Limb (tissue), 2 donors: Measurements from ENCODE around the gene PLEKHG2.

Experiments used
- DNase-seq, 2 donors: peaks; one replicate each; pipeline ENCODE4 v3.0.0-alpha.2; 2016; ENCODE audit errors: extremely low spot score in 2 of 2

PLEKHG2 gene

GRCh38 chr19:39385629-39386411 lies 26.6 kb upstream of the PLEKHG2 start:
- DNase-seq: no peak

DNA sequence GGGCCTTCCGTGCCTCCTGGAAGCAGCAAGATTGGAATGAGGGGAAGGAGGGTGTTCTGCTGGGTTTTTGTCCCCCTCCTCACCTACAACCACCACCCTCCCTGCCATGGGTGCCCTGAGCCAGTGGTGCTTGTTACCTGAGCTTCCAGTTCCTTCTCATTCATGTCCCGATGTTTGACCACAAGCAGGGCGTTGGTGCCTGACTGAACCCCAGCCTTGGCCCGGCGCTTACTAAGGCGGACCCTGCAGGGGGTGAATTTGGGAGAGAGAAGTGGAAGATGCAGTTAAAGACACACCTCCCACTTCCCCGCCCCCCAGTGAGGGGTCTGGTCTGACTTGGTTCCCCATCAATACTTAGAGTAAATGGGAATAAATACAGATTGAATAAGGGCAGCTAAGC lies 25.9 kb upstream of the PLEKHG2 start:
- no peak for DNase-seq

GRCh38 chr19:39388657-39389056 lies 23.8 kb upstream of the PLEKHG2 start:
- no peak for DNase-seq

GRCh38 chr19:39389631-39390414 lies 22.6 kb upstream of the PLEKHG2 start:
- no peak for DNase-seq

GRCh38 chr19:39390451-39390750 lies 22.1 kb upstream of the PLEKHG2 start:
- DNase-seq: no peak

DNA sequence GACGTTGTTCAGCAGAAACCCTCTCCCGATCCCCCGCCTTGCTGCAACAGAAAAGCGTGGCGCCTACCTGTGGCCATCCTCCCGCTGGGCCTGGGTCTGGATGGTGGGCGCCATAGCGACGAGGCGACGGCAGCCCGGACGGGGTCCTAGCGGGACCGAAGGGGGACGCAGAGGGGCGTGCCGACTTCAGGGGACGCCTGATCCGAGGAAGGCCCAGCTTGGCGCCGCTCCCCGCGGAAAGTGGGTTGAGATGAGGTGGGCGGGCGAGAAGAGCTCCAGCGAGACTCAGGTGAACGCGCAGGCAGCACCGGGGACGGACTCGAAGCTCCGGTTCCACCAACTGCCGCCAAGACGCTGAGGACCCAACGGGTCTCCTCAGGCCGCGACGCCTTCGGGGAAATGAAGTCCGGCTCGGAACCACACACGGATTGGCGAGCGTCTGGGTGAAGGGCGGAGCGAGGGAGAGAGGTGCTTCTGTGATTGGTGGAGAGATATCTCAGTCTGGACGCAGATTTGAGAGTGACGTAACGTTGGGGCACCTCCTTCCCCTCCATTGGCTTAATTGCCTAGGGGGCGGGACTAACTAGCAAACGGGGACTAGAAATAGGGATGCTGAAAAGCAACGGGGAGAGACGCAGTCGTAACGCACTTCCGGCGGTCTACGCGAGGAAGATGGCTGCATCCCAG lies 21.6 kb upstream of the PLEKHG2 start, which contains the start of the genes MED29 and PAF1:
MED29 (plus strand) TSS at position 628 of the 687 bp plus-strand sequence; CDS start at position 673, 45 bp downstream.
PAF1 (minus strand) TSS at position 356 of the 687 bp plus-strand sequence; CDS start at position 114, 242 bp downstream.
- peak; percentile 97 to 100 for DNase-seq

GRCh38 chr19:39397360-39398296 lies 14.8 kb upstream of the PLEKHG2 start:
- DNase-seq: peak; percentile 81 to 89

- DNase-seq: peak in 1 of 2 donors; percentile 31
Observed at GRCh38 chr19:39398297-39398864, 14.1 kb upstream of the PLEKHG2 start.

DNA sequence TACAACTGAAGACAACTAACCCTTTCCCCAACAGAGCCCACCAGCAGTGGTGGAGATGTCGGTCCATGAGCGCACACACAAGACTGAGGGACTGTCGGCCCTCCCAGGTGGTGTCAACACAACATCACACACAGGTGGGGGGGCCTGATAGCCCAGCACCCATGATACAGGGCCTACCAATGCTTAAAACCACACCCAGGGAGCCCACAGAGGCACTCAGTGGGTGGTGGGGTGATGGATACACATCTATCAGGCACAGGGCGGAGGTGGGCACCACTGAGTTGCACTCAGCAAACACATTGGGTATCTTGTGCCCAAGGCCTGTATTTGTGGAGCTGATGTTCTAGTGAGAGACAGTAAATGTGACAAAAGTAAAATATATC lies 12.8 kb upstream of the PLEKHG2 start:
- no peak for DNase-seq

DNA sequence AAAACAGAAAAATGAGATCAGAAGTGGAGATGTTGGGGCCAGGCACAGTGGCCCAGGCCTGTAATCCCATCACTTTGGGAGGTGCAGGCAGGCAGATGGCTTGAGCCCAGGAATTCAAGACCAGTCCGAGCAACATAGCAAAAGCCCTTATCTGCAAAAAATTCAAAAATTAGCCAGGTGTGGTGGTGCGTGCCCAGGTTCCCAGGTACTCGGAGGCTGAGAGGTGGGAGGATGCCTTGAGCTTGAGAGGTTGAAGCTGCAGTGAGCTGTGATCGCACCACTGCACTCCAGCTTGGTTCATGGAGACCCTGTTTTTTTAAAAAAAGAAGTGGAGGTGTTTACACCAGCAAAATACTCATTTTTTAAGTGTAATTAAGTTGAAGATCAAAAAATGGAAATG lies 12.4 kb upstream of the PLEKHG2 start:
- DNase-seq: no peak

- no peak for DNase-seq
Observed at GRCh38 chr19:39401070-39401548, 11.4 kb upstream of the PLEKHG2 start.

- DNase-seq: peak in 1 of 2 donors; percentile 30
Observed at GRCh38 chr19:39401549-39402345, 10.7 kb upstream of the PLEKHG2 start.

DNA sequence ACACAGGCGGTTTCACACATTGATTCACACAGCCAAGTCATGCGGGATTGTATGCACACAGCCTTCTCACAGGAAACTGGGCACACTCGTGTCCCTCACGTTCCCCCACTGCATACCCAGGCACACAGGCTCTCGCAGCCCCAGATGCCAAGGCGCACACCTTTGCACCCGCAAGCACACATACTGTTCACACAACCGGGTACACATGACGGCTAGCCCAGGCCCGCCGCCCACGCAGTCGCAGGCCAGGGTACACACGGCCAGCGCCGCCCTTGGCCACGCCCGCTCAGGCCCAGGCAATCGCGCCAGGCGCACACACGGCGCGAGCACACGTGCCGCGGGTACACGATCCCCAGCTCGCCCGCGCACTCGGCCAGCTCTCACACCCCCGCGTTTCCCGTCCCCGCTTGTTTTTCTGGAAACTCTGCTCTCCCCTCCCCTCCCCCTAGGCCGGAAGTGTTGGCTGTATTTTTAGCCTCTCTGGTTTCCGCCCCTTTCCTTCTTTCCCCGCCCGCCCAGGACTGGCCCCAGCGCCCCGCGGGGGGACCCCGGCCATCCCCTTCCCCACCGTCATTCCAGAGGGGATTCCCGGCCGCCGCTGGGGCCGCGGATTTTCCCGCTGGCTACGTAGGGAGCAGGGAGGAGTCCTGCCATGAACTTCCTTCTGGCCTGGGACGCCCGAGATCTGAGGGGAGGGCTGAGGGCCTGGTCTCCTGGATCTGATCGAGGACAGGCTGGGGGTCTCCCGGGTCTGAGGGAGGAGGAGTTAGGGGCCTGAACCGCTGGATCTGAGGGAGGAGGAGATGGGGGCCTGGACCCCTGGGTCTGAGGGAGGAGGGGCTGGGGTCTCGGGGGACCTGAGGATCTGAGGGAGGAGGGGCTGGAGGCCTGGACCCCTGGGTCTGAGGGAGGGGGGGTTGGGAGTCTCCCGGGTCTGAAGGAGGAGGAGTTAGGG lies 9.8 kb upstream of the PLEKHG2 start:
- DNase-seq: peak; percentile 92 to 93

- peak; percentile 91 to 93 for DNase-seq
Observed at GRCh38 chr19:39403331-39404312, 8.8 kb upstream of the PLEKHG2 start.

- peak in 1 of 2 donors; percentile 27 for DNase-seq
Observed at GRCh38 chr19:39405261-39405957, 7.1 kb upstream of the PLEKHG2 start.

DNA sequence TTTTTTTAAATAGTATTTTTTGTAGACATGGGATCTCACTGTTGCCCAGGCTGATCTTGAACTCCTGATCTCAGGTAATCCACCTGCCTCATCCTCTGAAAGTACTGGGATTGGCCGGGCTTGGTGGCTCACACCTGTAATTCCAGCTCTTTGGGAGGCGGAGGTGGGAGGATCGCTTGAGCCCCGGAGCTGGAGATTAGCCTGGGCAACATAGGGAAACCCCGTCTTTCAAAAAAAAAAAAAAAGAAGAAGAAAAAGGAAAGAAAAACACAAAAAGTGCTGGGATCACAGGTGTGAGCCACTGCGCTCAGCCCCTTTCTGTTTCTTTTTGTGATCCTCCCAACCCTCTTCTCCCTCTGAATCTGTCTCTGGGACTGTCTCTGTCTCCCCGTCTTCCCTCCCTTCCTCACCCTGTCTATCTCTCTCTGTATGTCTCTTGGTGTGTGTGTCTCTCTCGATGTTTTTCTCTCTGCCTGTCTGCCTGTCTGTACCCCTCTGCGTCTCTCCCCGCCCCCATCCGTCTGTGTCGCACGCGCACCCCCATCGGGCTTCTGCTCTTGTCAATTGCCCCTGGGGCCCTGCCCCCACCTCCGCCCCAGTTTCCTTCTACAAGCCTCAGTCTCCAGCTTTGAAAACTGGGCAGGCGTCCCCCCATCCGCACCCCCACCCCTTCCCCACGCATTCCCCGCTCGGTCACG lies 6.4 kb upstream of the PLEKHG2 start:
- DNase-seq: no peak
